NB4 (cell line): ENCODE results near the gene CAST.
A peak's percentile ranks its signal among the peaks of the same experiment; 100 is the strongest.

Source experiments
- DNase-seq: peaks from one replicate; pipeline ENCODE4 v3.0.0; 2010; ENCODE audit warnings: low read depth
- H3K4me3 ChIP-seq: one replicate; pipeline ENCODE4 v1.5.1; 2011; ENCODE audit warnings: mild to moderate bottlenecking, low read depth, low read length, moderate library complexity
- CTCF ChIP-seq: IDR thresholded peaks from one replicate; pipeline ENCODE4 v1.5.1; 2012; ENCODE audit warnings: low read depth, low read length
- MYC ChIP-seq: IDR thresholded peaks from 2 replicates; pipeline ENCODE4 v1.6.1; 2011; ENCODE audit warnings: low read depth, low read length
- POLR2A ChIP-seq: IDR thresholded peaks from 2 replicates; pipeline ENCODE4 v1.6.1; 2011; ENCODE audit warnings: mild to moderate bottlenecking; ENCODE audit not compliant: insufficient read length; ENCODE audit errors: extremely low read depth
- TF ChIP-seq, protein P1 (sequence below): IDR thresholded peaks from 2 replicates; pipeline ENCODE4 v1.6.1; 2011; ENCODE audit warnings: low read depth, low read length

Gene CAST

GRCh38 chr5:96654209-96654608, 8.0 kb upstream of the CAST start:
- no peak overlapping the region for H3K4me3 ChIP-seq
- no peak for TF ChIP-seq MYC
- no peak for TF ChIP-seq CTCF
- TF ChIP-seq POLR2A: no peak
- TF ChIP-seq, protein P1, sequence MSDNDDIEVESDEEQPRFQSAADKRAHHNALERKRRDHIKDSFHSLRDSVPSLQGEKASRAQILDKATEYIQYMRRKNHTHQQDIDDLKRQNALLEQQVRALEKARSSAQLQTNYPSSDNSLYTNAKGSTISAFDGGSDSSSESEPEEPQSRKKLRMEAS: no peak
- DNase-seq: no peak

DNA sequence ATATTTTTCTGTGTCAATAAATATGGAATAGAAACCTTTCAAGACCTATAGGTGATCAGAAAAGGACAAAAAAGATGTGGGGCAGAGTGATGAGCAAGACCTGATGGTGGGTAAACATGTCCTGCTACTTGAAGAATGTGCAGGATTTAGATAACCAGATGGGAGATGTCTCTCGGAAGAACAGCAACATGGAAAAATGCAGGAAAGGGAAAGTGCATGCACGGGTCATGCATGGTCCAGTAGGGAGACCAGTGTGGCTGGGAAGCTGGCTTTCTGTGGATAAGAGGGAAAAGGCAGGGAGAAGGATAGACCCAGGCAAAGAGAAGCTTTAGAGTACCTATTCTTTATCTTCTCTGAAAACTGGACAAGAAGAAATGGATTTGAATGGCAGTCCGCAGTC, 7.1 kb upstream of the CAST start:
- no peak overlapping the region for H3K4me3 ChIP-seq
- no peak for DNase-seq
- TF ChIP-seq POLR2A: no peak

GRCh38 chr5:96655506-96655905, 6.7 kb upstream of the CAST start:
- DNase-seq: peak; percentile 24
- TF ChIP-seq POLR2A (no peak), CTCF (no peak), MYC (no peak)
- TF ChIP-seq, protein P1: no peak
- H3K4me3 ChIP-seq: no peak overlapping the region

- peak; percentile 87 for DNase-seq
These were observed 5.1 kb upstream of the CAST start for GRCh38 chr5:96657068-96657467.

DNA sequence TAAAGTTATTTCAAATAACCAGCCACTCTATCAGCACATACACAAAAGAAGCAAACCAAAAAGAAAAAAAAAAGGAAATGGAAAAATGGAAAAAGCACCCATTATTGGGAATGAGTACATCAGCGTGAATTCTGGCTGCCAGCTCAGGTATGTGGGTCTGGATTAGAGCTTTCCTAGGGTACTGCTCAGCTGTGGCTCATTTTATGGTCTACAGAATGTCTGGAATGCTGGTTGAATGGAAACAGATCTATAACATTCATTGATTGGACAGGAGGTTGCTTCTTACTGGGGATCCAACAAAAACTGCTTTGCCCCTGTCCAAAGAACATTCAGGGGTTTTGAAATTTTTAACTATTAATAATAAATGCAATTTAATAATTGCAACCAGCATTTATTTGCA, 3.9 kb upstream of the CAST start:
- TF ChIP-seq CTCF (no peak), POLR2A (no peak), MYC (no peak)
- TF ChIP-seq, protein P1: no peak
- no peak for DNase-seq
- H3K4me3 ChIP-seq: no peak overlapping the region

More at GRCh38 chr5:96657068-96657467, 5.1 kb upstream of the CAST start:
- no peak overlapping the region for H3K4me3 ChIP-seq
- TF ChIP-seq MYC (no peak), CTCF (no peak), POLR2A (no peak)
- TF ChIP-seq, protein P1: no peak

GRCh38 chr5:96659170-96659569, 3.0 kb upstream of the CAST start:
- H3K4me3 ChIP-seq: no peak overlapping the region
- no peak for TF ChIP-seq CTCF
- no peak for TF ChIP-seq POLR2A
- TF ChIP-seq, protein P1: no peak
- TF ChIP-seq MYC: no peak
- DNase-seq: no peak
